HG03064 (cell line): ENCODE data around the gene NPAS3.

ENCODE experiments used
- ATAC-seq: cut with Tn5 transposase; IDR thresholded peaks from one replicate; pipeline ENCODE4 v1.9.1; 2021; ENCODE audit warnings: low read depth; ENCODE audit not compliant: unreplicated experiment

Gene NPAS3

DNA sequence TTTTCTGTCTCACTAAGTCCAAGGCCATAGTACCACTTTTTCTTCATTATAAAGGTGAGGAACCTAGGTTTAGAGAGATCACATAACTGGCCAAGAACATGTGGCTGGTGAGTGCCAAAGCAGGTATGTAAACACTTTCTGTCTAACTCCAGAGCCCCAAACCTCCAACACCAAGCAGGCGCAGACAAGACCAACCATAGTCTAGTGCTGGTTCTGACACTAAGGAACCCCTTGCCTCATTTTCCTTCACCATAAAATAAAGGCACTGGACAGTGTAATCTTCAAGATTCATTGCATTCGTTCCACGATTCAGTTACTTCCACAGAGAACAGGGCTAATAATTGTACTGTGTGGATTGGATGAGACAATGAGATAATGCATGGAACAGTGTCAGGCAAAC, 71.0 kb downstream of the NPAS3 start:
- no peak for ATAC-seq

DNA sequence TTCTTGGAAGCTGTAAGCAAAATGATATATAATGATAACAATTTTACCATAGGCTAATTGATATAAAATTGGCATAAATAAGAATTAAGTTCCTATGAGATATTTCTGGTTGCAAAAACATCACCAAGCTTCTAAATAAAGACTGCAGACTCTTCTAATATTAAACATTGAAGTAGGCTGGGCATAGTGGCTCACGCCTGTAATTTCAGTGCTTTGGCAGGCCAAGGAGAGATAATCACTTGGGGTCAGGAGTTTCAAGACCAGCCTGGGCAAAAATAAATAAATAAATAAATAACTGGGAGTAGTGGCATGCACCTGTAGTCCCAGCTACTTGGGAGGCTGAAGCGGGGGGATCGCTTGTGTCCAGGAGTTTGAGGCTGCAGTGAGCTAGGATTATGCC, 71.8 kb downstream of the NPAS3 start:
- no peak for ATAC-seq

DNA sequence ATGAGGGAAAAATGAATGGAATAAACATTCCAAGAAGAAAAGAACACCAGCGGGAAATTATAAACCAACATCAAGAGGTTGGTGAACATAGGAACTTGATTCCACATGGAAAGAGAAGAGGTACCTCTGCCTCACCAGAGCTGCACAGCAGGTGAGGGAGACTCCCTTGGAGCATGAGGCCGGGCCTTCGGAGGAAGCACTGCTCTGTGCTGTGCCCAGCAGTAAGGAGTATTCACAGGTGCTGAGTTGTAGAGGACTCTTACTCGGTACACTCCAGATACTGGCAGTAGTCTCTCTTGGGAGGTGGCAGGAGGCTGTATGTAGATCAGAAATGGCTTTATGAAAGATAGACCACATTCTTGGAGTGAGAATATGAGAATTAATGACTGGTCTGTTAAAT, 76.0 kb downstream of the NPAS3 start:
- ATAC-seq: no peak

DNA sequence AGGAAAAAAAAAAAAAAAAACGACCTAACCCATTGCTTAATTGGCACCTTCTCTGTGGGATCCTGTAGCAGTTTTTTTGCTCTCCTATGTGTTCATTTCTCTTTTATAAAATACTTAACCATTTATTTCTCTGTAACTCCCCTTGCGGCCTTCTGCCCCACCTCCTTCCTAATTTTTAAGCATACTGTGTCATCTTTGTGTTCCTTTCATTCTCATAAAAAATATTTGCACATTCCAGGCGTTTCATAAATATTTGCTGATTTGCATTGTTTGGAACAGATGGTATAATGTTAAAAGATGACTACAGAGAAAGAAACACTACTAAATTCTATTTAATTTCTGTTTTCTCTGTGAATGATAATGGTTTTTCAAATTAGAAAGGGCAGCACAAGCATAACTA, 77.9 kb downstream of the NPAS3 start:
- ATAC-seq: no peak

GRCh38 chr14:33017016-33017415, 78.3 kb downstream of the NPAS3 start:
- no peak for ATAC-seq

GRCh38 chr14:33019346-33019745, 80.7 kb downstream of the NPAS3 start:
- ATAC-seq: no peak

GRCh38 chr14:33026850-33027430, 88.3 kb downstream of the NPAS3 start:
- ATAC-seq: no peak

DNA sequence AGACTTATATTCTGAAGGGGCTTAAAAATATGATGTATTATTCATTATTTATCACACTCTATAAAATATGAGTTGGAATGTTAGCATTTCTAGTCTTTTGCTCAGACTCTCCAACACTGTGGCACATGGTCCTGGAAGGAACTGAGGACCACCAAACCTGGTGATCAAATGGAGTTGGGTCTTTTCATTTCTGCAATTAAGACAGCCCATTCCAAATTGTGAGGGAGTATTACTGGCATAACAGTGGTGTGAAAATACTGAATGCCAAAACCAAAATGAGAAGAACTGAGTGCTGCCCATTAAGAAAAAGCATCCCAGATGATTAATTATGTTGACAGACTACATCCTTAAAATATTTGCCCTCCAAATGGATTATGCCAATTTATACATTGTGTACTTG, 90.8 kb downstream of the NPAS3 start:
- no peak for ATAC-seq

- ATAC-seq: no peak
These were observed 91.7 kb downstream of the NPAS3 start for GRCh38 chr14:33030386-33030785.

GRCh38 chr14:33035416-33036194, 96.9 kb downstream of the NPAS3 start:
- ATAC-seq: no peak

- ATAC-seq: no peak
These were observed 100.6 kb downstream of the NPAS3 start for GRCh38 chr14:33039311-33039710.

GRCh38 chr14:33040372-33041140, 101.9 kb downstream of the NPAS3 start:
- no peak for ATAC-seq

DNA sequence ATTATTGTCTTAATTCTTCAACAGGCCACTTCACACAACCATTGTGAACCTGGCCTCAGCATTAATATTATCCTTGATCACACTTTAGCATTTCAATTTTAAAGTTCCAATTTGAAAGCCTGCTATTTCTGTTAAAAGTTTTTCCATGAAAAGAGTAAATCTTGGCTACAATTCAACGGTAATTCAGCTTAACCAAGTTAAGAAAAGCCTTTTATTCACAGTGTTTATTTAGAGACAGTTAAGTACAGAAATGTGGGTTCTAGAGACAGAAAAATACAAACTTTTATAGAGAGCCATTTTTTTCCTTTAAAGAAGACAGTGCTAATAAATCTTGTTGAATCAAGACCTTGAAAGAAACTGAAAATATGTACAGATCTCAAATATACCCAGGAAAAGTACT, 103.9 kb downstream of the NPAS3 start:
- no peak for ATAC-seq

- no peak for ATAC-seq
These were observed 107.1 kb downstream of the NPAS3 start for GRCh38 chr14:33045760-33046159.

DNA sequence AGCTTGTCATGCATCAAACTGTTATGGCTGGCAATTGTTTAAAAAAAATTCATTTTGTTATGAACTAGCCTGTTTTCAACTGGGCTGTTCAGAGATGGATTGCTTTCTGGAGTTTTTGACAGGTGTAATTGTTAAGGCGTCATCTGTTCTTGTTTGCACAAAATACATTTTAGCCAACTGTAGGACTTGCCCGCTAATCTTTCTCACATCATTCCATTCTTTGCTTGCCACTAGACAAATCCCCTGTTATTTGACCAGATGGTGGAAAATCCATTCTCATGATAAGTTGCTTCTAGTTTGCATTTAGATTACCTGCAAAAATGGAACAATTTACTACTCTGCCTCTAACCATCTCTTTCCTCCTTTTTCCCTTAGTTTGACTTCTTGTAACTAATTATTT, 114.3 kb downstream of the NPAS3 start:
- no peak for ATAC-seq

DNA sequence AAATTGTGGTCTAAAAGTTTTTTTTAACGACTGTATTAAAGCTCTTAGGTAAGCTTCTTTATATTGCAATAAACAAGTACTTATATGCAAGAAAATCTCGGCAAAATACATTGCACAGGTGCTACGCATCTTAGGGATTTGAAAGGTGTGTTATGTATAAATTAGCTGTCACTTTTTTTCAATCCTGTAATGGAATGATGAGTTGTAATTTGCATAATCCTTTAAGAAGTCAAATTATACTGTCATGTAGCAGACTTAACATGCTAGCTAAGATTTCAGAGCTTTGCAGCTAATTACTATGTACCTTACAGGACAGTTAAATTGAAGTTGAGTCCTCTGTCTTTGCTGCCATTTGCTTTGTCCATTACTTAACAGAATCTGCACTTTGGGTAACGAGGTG, 117.5 kb downstream of the NPAS3 start:
- ATAC-seq: no peak

DNA sequence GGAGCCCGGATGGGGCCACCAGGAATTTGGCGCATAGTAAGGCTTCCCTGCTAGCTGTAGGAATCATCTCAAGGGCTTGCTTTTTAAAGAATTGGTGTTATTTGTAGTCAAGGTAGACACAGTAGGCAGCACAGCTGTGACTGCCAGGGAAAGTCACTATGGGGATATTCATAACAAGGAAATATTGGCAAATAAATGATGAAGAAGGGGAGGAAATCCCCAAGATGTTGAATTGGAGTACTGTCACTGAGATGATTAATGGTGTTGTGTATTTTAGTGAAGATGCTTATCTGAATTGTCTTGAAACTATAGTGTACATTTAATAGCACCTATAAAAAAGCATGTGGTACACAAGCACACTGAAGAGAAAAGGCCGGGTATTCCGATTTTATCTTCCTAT, 118.9 kb downstream of the NPAS3 start:
- ATAC-seq: no peak

GRCh38 chr14:33061667-33062325, 123.1 kb downstream of the NPAS3 start:
- ATAC-seq: no peak

DNA sequence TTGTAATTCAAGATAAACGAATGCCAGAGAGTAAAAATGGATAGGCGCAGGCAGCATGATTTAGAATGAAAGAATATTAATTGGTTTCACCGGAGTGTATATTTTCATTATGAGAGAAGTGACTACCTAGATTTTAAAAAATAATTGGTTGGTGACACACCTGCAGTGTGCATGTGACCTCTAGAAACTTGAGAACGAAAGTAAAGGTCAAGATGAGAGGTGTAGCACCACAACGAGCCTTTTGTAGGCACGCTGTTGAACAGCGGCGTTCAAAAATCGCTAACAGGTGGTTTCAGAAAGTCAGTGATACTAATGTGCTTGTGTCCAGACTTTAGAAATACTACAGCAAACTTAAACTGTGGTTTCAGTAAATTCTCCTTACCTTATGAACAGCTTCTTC, 123.8 kb downstream of the NPAS3 start:
- ATAC-seq: no peak

GRCh38 chr14:33062881-33063280, 124.2 kb downstream of the NPAS3 start:
- no peak for ATAC-seq

- no peak for ATAC-seq
These were observed 124.8 kb downstream of the NPAS3 start for GRCh38 chr14:33063521-33063920.
